Nephron progenitor cell (in vitro differentiated cells): ENCODE data around the gene SLC6A2.

Source experiments
- DNase-seq: peaks from one replicate; pipeline ENCODE4 v3.0.0; 2021
- H3K27ac Mint-ChIP-seq: 2 replicates; pipeline ENCODE4 v1.8.0; 2021; ENCODE audit warnings: mild to moderate bottlenecking, moderate library complexity, mixed read lengths
- H3K27me3 Mint-ChIP-seq: 2 replicates; pipeline ENCODE4 v1.8.0; 2021; ENCODE audit warnings: mild to moderate bottlenecking, low read depth, mixed read lengths; ENCODE audit not compliant: poor library complexity
- H3K36me3 Mint-ChIP-seq: 2 replicates; pipeline ENCODE4 v1.8.0; 2021; ENCODE audit warnings: low read depth, mixed read lengths
- H3K4me1 Mint-ChIP-seq: 2 replicates; pipeline ENCODE4 v1.8.0; 2021; ENCODE audit warnings: mixed read lengths
- H3K4me3 Mint-ChIP-seq: 2 replicates; pipeline ENCODE4 v1.8.0; 2021; ENCODE audit warnings: mild to moderate bottlenecking, moderate library complexity, mixed read lengths
- H3K9me3 Mint-ChIP-seq: 2 replicates; pipeline ENCODE4 v1.8.0; 2021; ENCODE audit warnings: mild to moderate bottlenecking, moderate library complexity, mixed read lengths
- CTCF ChIP-seq: fragments of 200-600 bp; sonication (generic); IDR thresholded peaks from 2 replicates; pipeline ENCODE4 v1.5.0; 2021; ENCODE audit warnings: antibody characterized with exemption

The SLC6A2 gene

DNA sequence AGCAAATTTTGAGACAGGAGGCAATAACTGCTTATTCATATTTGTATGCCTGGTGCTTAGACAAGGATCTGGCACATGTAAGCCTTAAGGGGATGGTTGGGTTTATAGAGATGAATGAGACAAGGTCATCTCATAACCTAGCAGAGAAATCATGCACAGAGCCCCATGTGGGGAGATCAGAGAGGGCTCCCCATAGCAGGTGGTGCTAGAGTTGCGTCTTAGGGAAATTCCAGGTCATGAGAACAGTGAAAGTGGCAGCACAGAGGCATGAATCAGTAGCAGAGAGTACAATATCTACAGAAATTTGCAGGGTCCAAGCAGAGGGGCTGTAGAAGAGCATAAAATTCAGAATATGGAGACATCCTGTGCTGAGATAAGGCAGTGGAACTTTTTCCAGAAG is 57.3 kb downstream of the SLC6A2 start:
- TF ChIP-seq CTCF, result no peak
- Mint-ChIP-seq H3K4me1 (no peaks in the 10 kb centered on the region), H3K27me3 (peaks cover 21% of the 10 kb centered on the region), H3K4me3 (no peak overlapping the region), H3K36me3 (no peaks in the 10 kb centered on the region), H3K27ac (no peak overlapping the region), H3K9me3 (no peaks in the 10 kb centered on the region)
- DNase-seq, result no peak

GRCh38 chr16:55717326-55717725 is 61.5 kb downstream of the SLC6A2 start:
- Mint-ChIP-seq H3K4me1 (no peaks in the 10 kb centered on the region), H3K36me3 (no peaks in the 10 kb centered on the region), H3K27me3 (peaks cover 25% of the 10 kb centered on the region), H3K9me3 (peaks cover 18% of the 10 kb centered on the region), H3K4me3 (no peak overlapping the region), H3K27ac (no peak overlapping the region)
- no peak for TF ChIP-seq CTCF
- no peak for DNase-seq

DNA sequence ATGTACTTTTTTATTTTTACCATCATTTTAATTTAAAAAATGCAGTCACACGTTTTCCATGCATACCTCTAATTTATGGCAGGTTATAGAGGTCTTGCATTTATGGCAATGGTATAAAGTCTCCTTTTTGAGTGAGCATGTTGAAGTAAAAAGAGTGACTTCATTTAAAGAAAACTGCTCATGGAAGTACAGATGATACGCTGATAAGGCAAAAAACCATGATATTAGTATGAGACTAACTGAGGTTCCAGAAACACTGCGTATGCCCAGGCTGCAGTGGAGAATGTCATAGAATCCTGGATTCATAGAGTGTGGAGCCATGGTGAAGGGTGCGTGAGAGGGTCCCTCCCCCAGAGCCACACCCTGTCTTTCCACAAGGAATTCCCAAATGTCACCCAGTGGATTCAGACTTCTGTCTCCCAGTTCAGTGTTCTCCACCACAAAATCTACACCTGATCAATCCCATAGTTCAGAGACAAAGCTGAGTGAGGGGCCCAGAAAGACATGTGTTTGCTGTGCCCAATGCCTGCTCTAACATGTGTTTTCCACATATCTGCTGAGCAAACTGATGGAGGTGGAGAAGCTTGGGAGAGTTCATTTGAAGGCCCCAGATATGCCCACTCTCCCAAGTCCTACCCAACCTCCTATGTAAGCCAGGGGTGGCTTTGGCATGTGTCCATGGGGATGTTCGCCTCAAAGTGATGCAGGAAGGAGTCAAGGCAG is 69.4 kb downstream of the SLC6A2 start:
- DNase-seq, result no peak
- peaks cover 22% of the 10 kb centered on the region for H3K9me3 Mint-ChIP-seq

DNA sequence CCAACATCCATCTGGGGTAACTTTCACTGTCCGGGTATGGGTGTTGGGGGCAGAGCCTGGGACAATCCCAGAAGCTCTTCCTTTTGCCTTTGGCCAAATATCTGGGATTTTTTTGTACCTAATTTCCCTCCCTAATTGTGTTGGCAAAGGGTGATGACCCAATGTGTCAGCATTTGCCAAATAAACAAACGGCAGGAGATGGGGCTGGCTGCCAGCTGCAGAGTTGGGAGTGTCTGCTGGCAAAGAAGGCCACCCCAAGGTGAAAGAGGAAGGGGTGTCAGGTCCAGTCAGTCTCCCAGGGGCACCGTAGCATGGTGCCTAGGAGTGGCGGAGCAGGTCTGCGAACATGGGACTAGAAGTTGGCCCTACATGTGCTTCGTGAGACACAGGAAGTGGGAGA is 73.0 kb downstream of the SLC6A2 start:
- peaks cover 2% of the 10 kb centered on the region for H3K9me3 Mint-ChIP-seq
- H3K4me1 Mint-ChIP-seq, result no peaks in the 10 kb centered on the region
- no peak for TF ChIP-seq CTCF
- no peak overlapping the region for H3K27ac Mint-ChIP-seq
- H3K36me3 Mint-ChIP-seq, result no peaks in the 10 kb centered on the region
- H3K27me3 Mint-ChIP-seq, result peaks cover 22% of the 10 kb centered on the region
- DNase-seq, result no peak
- no peak overlapping the region for H3K4me3 Mint-ChIP-seq

More for the DNA sequence above, 69.4 kb downstream of the SLC6A2 start:
- no peaks in the 10 kb centered on the region for H3K36me3 Mint-ChIP-seq
- peaks cover 29% of the 10 kb centered on the region for H3K27me3 Mint-ChIP-seq
- no peak overlapping the region for H3K27ac Mint-ChIP-seq
- no peak for TF ChIP-seq CTCF
- H3K4me1 Mint-ChIP-seq, result no peaks in the 10 kb centered on the region
- no peak overlapping the region for H3K4me3 Mint-ChIP-seq

DNA sequence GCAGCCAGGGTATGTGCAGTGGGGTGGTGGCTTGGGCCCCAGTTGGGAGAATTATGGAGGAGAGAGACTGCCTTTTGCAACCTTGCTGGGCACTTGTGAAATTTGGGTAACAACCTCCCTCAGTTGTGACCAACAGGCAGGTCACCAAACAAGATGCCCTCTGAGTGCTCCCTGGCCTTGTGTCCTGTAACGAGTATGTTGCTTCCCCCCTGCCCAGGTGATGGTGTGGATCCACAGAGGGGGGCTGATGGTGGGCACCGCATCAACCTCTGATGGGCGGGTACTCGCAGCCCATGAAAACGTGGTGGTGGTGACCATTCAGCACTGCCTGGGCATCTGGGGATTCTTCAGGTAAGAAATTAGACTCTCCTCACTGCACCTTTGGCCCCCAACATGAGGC is 74.3 kb downstream of the SLC6A2 start:
- Mint-ChIP-seq H3K4me1 (no peaks in the 10 kb centered on the region), H3K4me3 (no peak overlapping the region), H3K36me3 (no peaks in the 10 kb centered on the region), H3K27ac (no peak overlapping the region), H3K9me3 (no peaks in the 10 kb centered on the region), H3K27me3 (peaks cover 20% of the 10 kb centered on the region)
- no peak for DNase-seq
- no peak for TF ChIP-seq CTCF

- no peak for TF ChIP-seq CTCF
- Mint-ChIP-seq H3K4me1 (no peaks in the 10 kb centered on the region), H3K9me3 (no peaks in the 10 kb centered on the region), H3K4me3 (no peak overlapping the region), H3K36me3 (no peaks in the 10 kb centered on the region), H3K27ac (no peak overlapping the region), H3K27me3 (peaks cover 24% of the 10 kb centered on the region)
- DNase-seq, result no peak
These were observed 76.7 kb downstream of the SLC6A2 start for GRCh38 chr16:55732496-55732895.
